Mammary epithelial cell (primary cell): Measurements from ENCODE around the gene DDX41.

Experiments used
- EZH2 ChIP-seq: IDR thresholded peaks from 2 replicates; pipeline ENCODE4 v1.6.1; 2012; ENCODE audit warnings: low read length, inconsistent platforms, borderline replicate concordance
- TF ChIP-seq, protein P1 (sequence below), 2 donors: IDR thresholded peaks in 1 of 2; conservative IDR thresholded peaks in 1 of 2; 2 replicates each; pipeline ENCODE4 v1.5.1; 2011 to 2012; ENCODE audit warnings: inconsistent platforms in 2 of 2, low read length in 2 of 2, mild to moderate bottlenecking in 2 of 2, control low read depth in 1 of 2, low read depth in 1 of 2; ENCODE audit not compliant: insufficient read depth in 1 of 2; ENCODE audit errors: extremely low read depth in 1 of 2

DNA sequence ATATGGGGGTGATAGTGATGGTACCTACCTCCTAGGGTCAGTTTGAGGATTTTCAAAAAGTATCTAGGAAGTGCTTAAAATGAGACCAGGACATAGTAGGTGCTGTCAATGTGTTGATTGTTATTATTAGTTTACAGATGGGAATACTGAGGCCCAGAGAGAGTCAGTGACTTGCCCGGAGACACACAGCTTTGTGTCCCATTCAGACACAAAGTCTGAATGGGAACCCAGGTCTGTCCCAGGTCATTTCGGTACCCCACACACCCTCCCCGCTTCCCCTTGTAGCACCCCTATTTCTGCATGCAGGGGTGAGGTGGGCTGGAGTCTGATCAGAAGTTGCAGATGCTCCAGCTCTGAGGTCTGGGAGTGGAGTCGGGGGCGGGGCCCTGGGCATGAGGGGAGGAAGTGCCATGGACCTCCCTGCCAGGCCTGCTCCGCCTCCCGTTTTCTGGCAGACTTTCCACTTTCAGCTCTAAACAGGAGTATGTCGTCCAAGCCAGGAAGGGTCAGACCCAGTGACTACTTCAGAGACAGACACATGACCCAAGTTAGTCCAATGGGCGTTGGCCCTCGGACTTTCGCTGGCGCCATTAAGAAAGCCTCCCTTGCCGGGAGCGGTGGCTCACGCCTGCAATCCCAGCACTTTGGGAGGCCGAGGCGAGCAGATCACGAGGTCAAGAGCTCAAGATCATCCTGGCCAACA, 40.1 kb downstream of the DDX41 start:
- TF ChIP-seq, protein P1, sequence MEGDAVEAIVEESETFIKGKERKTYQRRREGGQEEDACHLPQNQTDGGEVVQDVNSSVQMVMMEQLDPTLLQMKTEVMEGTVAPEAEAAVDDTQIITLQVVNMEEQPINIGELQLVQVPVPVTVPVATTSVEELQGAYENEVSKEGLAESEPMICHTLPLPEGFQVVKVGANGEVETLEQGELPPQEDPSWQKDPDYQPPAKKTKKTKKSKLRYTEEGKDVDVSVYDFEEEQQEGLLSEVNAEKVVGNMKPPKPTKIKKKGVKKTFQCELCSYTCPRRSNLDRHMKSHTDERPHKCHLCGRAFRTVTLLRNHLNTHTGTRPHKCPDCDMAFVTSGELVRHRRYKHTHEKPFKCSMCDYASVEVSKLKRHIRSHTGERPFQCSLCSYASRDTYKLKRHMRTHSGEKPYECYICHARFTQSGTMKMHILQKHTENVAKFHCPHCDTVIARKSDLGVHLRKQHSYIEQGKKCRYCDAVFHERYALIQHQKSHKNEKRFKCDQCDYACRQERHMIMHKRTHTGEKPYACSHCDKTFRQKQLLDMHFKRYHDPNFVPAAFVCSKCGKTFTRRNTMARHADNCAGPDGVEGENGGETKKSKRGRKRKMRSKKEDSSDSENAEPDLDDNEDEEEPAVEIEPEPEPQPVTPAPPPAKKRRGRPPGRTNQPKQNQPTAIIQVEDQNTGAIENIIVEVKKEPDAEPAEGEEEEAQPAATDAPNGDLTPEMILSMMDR (conservative IDR thresholded peaks at IDR 0.05 in 1 of 2, IDR thresholded peaks at IDR 0.05 in 1 of 2; ENCODE audit: extremely low read depth in 1 of 2, insufficient read depth in 1 of 2, low read depth in 1 of 2, low read length in 2 of 2) = no peak
- no peak for TF ChIP-seq EZH2
